ENCODE data around the gene ZDHHC3.
A peak's percentile ranks its signal among the peaks of the same experiment; 100 is the strongest.

The ZDHHC3 gene

GRCh38 chr3:44894485-44894884 is 81.5 kb downstream of the ZDHHC3 start:
- Histone ChIP-seq H2BK5ac (ENCODE audit: low read depth, low read length, poor library complexity, severe bottlenecking) (no peak overlapping the region), H2AK5ac (ENCODE audit: low read length, severe bottlenecking) (no peak overlapping the region), H3K23ac (ENCODE audit: low read length in 2 of 2) (peak overlapping the region in 1 of 2 experiments; percentile 83), H4K8ac (ENCODE audit: low read length) (no peak overlapping the region), H3K9me3 (ENCODE audit: control insufficient read depth, low read length) (no peaks in the 10 kb centered on the region), H4K91ac (ENCODE audit: low read length) (no peak overlapping the region), H3K4ac (ENCODE audit: low read depth in 1 of 2, low read length in 2 of 2) (no peak overlapping the region), H2BK15ac (ENCODE audit: low read depth, poor library complexity, severe bottlenecking) (no peak overlapping the region), H2BK120ac (ENCODE audit: low read depth, low read length) (no peak overlapping the region), H3K18ac (ENCODE audit: low read depth in 1 of 2, low read length in 2 of 2) (no peak overlapping the region), H3K14ac (ENCODE audit: low read length in 2 of 2) (no peak overlapping the region), H2BK12ac (ENCODE audit: low read length in 2 of 2) (no peak overlapping the region), H3K4me3 (ENCODE audit: insufficient read depth in 1 of 2, low read depth in 1 of 2, low read length in 2 of 2) (no peak overlapping the region), H3K4me1 (ENCODE audit: control insufficient read depth, insufficient read depth, low read depth, low read length) (peaks cover 8% of the 10 kb centered on the region), H3K27me3 (ENCODE audit: control insufficient read depth in 1 of 2, insufficient read depth in 1 of 2, low read length in 2 of 2) (peaks cover 3 to 13% of the 10 kb centered on the region in 2 experiments), H2AFZ (ENCODE audit: low read depth, low read length) (no peak overlapping the region), H3K79me1 (replicated peaks; ENCODE audit: low read length, poor library complexity, severe bottlenecking) (no peaks in the 10 kb centered on the region), H3K27ac (ENCODE audit: low read length, poor library complexity, severe bottlenecking) (no peak overlapping the region), H3K9ac (ENCODE audit: low read length) (no peak overlapping the region), H3K4me2 (ENCODE audit: low read length, poor library complexity, severe bottlenecking) (no peak overlapping the region), H3K36me3 (ENCODE audit: control insufficient read depth in 1 of 2, insufficient read depth in 2 of 2, low read depth in 1 of 2, low read length in 2 of 2) (no peaks in the 10 kb centered on the region)
- no peak for DNase-seq
- no CpG with 5 or more reads among the region's 5 CpGs for WGBS

GRCh38 chr3:44893097-44893496 is 82.9 kb downstream of the ZDHHC3 start:
- H3K36me3 ChIP-seq (ENCODE audit: control insufficient read depth in 1 of 2, insufficient read depth in 2 of 2, low read depth in 1 of 2, low read length in 2 of 2) = no peaks in the 10 kb centered on the region
- no peak overlapping the region for H2AK5ac ChIP-seq (ENCODE audit: low read length, severe bottlenecking)
- H3K79me1 ChIP-seq (replicated peaks; ENCODE audit: low read length, poor library complexity, severe bottlenecking) = no peaks in the 10 kb centered on the region
- no peak overlapping the region for H3K27ac ChIP-seq (ENCODE audit: low read length, poor library complexity, severe bottlenecking)
- no peak overlapping the region for H4K8ac ChIP-seq (ENCODE audit: low read length)
- no peak overlapping the region for H3K23ac ChIP-seq (ENCODE audit: low read length in 2 of 2)
- H2BK5ac ChIP-seq (ENCODE audit: low read depth, low read length, poor library complexity, severe bottlenecking) = no peak overlapping the region
- H3K27me3 ChIP-seq (ENCODE audit: control insufficient read depth in 1 of 2, insufficient read depth in 1 of 2, low read length in 2 of 2) = no peaks in the 10 kb centered on the region
- H3K4me1 ChIP-seq (ENCODE audit: control insufficient read depth, insufficient read depth, low read depth, low read length) = peaks cover 8% of the 10 kb centered on the region
- H4K91ac ChIP-seq (ENCODE audit: low read length) = no peak overlapping the region
- no peak overlapping the region for H3K14ac ChIP-seq (ENCODE audit: low read length in 2 of 2)
- no peak overlapping the region for H2BK120ac ChIP-seq (ENCODE audit: low read depth, low read length)
- H3K4me2 ChIP-seq (ENCODE audit: low read length, poor library complexity, severe bottlenecking) = no peak overlapping the region
- peak overlapping the region in 1 of 2 experiments; percentile 50 for H3K4me3 ChIP-seq (ENCODE audit: insufficient read depth in 1 of 2, low read depth in 1 of 2, low read length in 2 of 2)
- H2AFZ ChIP-seq (ENCODE audit: low read depth, low read length) = no peak overlapping the region
- H3K18ac ChIP-seq (ENCODE audit: low read depth in 1 of 2, low read length in 2 of 2) = no peak overlapping the region
- H3K4ac ChIP-seq (ENCODE audit: low read depth in 1 of 2, low read length in 2 of 2) = no peak overlapping the region
- DNase-seq = peak; percentile 60
- no peak overlapping the region for H3K9ac ChIP-seq (ENCODE audit: low read length)
- H3K9me3 ChIP-seq (ENCODE audit: control insufficient read depth, low read length) = no peaks in the 10 kb centered on the region
- no peak overlapping the region for H2BK12ac ChIP-seq (ENCODE audit: low read length in 2 of 2)
- WGBS = 27% methylated on average over 2 of the region's 2 CpGs
- no peak overlapping the region for H2BK15ac ChIP-seq (ENCODE audit: low read depth, poor library complexity, severe bottlenecking)

DNA sequence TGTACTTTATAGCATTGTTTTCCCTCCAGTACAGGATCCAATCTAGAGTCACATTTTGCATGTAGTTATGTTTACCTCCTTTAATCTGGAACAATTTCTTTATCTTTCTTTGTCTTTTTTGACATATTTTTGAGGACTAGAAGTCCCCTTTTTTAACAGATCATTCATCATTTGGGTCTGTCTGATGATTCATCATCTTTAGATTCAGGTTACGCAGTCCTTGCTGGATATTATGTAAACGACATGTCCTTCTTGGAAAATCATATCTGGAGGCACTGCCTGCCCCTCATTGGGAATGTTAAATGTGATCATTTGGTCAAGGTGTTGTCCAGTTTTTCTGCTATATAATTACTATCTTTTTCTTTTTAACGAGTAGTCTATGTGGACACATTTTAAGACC is 83.3 kb downstream of the ZDHHC3 start:
- H2BK120ac ChIP-seq (ENCODE audit: low read depth, low read length) = no peak overlapping the region
- no peak overlapping the region for H3K4ac ChIP-seq (ENCODE audit: low read depth in 1 of 2, low read length in 2 of 2)
- no peaks in the 10 kb centered on the region for H3K9me3 ChIP-seq (ENCODE audit: control insufficient read depth, low read length)
- no peak overlapping the region for H2BK15ac ChIP-seq (ENCODE audit: low read depth, poor library complexity, severe bottlenecking)
- H3K4me2 ChIP-seq (ENCODE audit: low read length, poor library complexity, severe bottlenecking) = no peak overlapping the region
- H3K14ac ChIP-seq (ENCODE audit: low read length in 2 of 2) = no peak overlapping the region
- H2BK12ac ChIP-seq (ENCODE audit: low read length in 2 of 2) = no peak overlapping the region
- H3K4me3 ChIP-seq (ENCODE audit: insufficient read depth in 1 of 2, low read depth in 1 of 2, low read length in 2 of 2) = peak overlapping the region in 1 of 2 experiments; percentile 50
- no peak overlapping the region for H4K91ac ChIP-seq (ENCODE audit: low read length)
- H3K23ac ChIP-seq (ENCODE audit: low read length in 2 of 2) = no peak overlapping the region
- H3K36me3 ChIP-seq (ENCODE audit: control insufficient read depth in 1 of 2, insufficient read depth in 2 of 2, low read depth in 1 of 2, low read length in 2 of 2) = no peaks in the 10 kb centered on the region
- H4K8ac ChIP-seq (ENCODE audit: low read length) = no peak overlapping the region
- H3K27ac ChIP-seq (ENCODE audit: low read length, poor library complexity, severe bottlenecking) = no peak overlapping the region
- H3K27me3 ChIP-seq (ENCODE audit: control insufficient read depth in 1 of 2, insufficient read depth in 1 of 2, low read length in 2 of 2) = no peaks in the 10 kb centered on the region
- 45% methylated on average over 3 of the region's 3 CpGs for WGBS
- H3K9ac ChIP-seq (ENCODE audit: low read length) = no peak overlapping the region
- H3K79me1 ChIP-seq (replicated peaks; ENCODE audit: low read length, poor library complexity, severe bottlenecking) = no peaks in the 10 kb centered on the region
- DNase-seq = peak; percentile 9
- H2BK5ac ChIP-seq (ENCODE audit: low read depth, low read length, poor library complexity, severe bottlenecking) = no peak overlapping the region
- no peak overlapping the region for H3K18ac ChIP-seq (ENCODE audit: low read depth in 1 of 2, low read length in 2 of 2)
- no peak overlapping the region for H2AK5ac ChIP-seq (ENCODE audit: low read length, severe bottlenecking)
- H3K4me1 ChIP-seq (ENCODE audit: control insufficient read depth, insufficient read depth, low read depth, low read length) = peaks cover 8% of the 10 kb centered on the region
- H2AFZ ChIP-seq (ENCODE audit: low read depth, low read length) = no peak overlapping the region

DNA sequence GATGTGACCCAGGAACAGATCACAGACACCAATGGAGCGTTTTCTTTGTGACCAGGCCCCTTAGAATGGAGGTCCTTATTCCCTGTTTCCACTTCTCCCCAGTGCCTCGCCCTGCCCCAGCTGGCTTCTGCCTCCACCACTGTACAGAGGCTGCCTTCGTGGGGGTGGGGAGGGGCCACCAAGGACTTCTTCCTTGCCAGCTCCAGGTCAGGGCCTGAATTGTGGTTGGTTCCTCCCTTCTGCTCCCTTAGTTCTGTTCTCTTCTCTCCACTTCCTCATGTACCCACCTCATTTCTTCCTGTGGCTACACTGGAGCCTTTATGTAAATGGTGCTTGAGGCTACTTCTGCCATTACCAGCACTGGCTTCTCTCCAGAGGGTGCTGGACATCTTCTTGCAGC is 85.1 kb downstream of the ZDHHC3 start:
- no peak overlapping the region for H2BK15ac ChIP-seq (ENCODE audit: low read depth, poor library complexity, severe bottlenecking)
- no peak overlapping the region for H2AFZ ChIP-seq (ENCODE audit: low read depth, low read length)
- WGBS = 89% methylated on average over 3 of the region's 3 CpGs

More for the DNA sequence above, 85.1 kb downstream of the ZDHHC3 start:
- H3K27ac ChIP-seq (ENCODE audit: low read length, poor library complexity, severe bottlenecking) = no peak overlapping the region
- no peak overlapping the region for H2BK120ac ChIP-seq (ENCODE audit: low read depth, low read length)
- H4K91ac ChIP-seq (ENCODE audit: low read length) = no peak overlapping the region
- H3K36me3 ChIP-seq (ENCODE audit: control insufficient read depth in 1 of 2, insufficient read depth in 2 of 2, low read depth in 1 of 2, low read length in 2 of 2) = no peaks in the 10 kb centered on the region
- H3K14ac ChIP-seq (ENCODE audit: low read length in 2 of 2) = no peak overlapping the region
- no peaks in the 10 kb centered on the region for H3K27me3 ChIP-seq (ENCODE audit: control insufficient read depth in 1 of 2, insufficient read depth in 1 of 2, low read length in 2 of 2)
- H3K9ac ChIP-seq (ENCODE audit: low read length) = no peak overlapping the region
- H2AK5ac ChIP-seq (ENCODE audit: low read length, severe bottlenecking) = no peak overlapping the region
- no peaks in the 10 kb centered on the region for H3K9me3 ChIP-seq (ENCODE audit: control insufficient read depth, low read length)
- peaks cover 16% of the 10 kb centered on the region for H3K4me1 ChIP-seq (ENCODE audit: control insufficient read depth, insufficient read depth, low read depth, low read length)
- H3K4ac ChIP-seq (ENCODE audit: low read depth in 1 of 2, low read length in 2 of 2) = no peak overlapping the region
- H2BK5ac ChIP-seq (ENCODE audit: low read depth, low read length, poor library complexity, severe bottlenecking) = no peak overlapping the region
- H3K4me2 ChIP-seq (ENCODE audit: low read length, poor library complexity, severe bottlenecking) = no peak overlapping the region
- no peak overlapping the region for H3K18ac ChIP-seq (ENCODE audit: low read depth in 1 of 2, low read length in 2 of 2)
- no peaks in the 10 kb centered on the region for H3K79me1 ChIP-seq (replicated peaks; ENCODE audit: low read length, poor library complexity, severe bottlenecking)
- DNase-seq = no peak
- H4K8ac ChIP-seq (ENCODE audit: low read length) = no peak overlapping the region
- no peak overlapping the region for H3K4me3 ChIP-seq (ENCODE audit: insufficient read depth in 1 of 2, low read depth in 1 of 2, low read length in 2 of 2)
- no peak overlapping the region for H2BK12ac ChIP-seq (ENCODE audit: low read length in 2 of 2)
- no peak overlapping the region for H3K23ac ChIP-seq (ENCODE audit: low read length in 2 of 2)

Data from mesenchymal stem cell (in vitro differentiated cells and primary cell).